Kidney (tissue), 14 donors: Measurements from ENCODE around the gene SMC3. TPM values are rescaled to one million over a fixed set of nuclear protein-coding genes. Genes with fewer than 3 reads are reported as not detected.

Source experiments
- DNase-seq, 5 donors: peaks; one replicate each; pipeline ENCODE4 v3.0.0-alpha.2; 2013 to 2020
- FAIRE-seq: peaks from 2 replicates; lab custom pipeline; 2012; peaks lifted over from hg19 to GRCh38; lab: Jason Lieb, UNC
- H3K27ac ChIP-seq, 2 donors: one replicate each; pipeline ENCODE4 v1.7.0; 2013; ENCODE audit warnings: low read depth in 2 of 2, low read length in 2 of 2, inconsistent platforms in 1 of 2
- H3K27me3 ChIP-seq: one replicate; pipeline ENCODE4 v1.7.1; 2013; ENCODE audit warnings: low read length, inconsistent platforms; ENCODE audit not compliant: control insufficient read depth, insufficient read depth
- H3K36me3 ChIP-seq, 3 donors: one replicate each; pipeline versions ENCODE4 v1.7.0 to v1.7.1; 2013; ENCODE audit warnings: low read length in 3 of 3, control low read depth in 1 of 3, inconsistent platforms in 1 of 3; ENCODE audit not compliant: insufficient read depth in 3 of 3, control insufficient read depth in 2 of 3
- H3K4me1 ChIP-seq, 3 donors: one replicate each; pipeline versions ENCODE4 v1.7.0 to v1.7.1; 2013; ENCODE audit warnings: low read length in 3 of 3, inconsistent platforms in 1 of 3, low read depth in 1 of 3; ENCODE audit not compliant: control insufficient read depth in 2 of 3, insufficient read depth in 2 of 3
- H3K4me3 ChIP-seq, 3 donors: one replicate each; pipeline versions ENCODE4 v1.7.0 to v1.8.1; 2013; ENCODE audit warnings: low read length in 3 of 3, control low read depth in 1 of 3, inconsistent platforms in 1 of 3
- H3K9ac ChIP-seq, 3 donors: one replicate each; pipeline versions ENCODE4 v1.7.0 to v1.7.1; 2013; ENCODE audit warnings: low read length in 3 of 3, control low read depth in 1 of 3, inconsistent platforms in 1 of 3
- H3K9me3 ChIP-seq, 3 donors: one replicate each; pipeline versions ENCODE4 v1.7.0 to v1.7.1; 2013; ENCODE audit warnings: low read length in 3 of 3, control low read depth in 1 of 3, inconsistent platforms in 1 of 3; ENCODE audit not compliant: control insufficient read depth in 2 of 3, insufficient read depth in 1 of 3
- intact Hi-C: fragments of 100-400 bp; cut with DNase I; formaldehyde crosslinking; loops from one replicate; pipeline ENCODE4 v1.11.1; 2022
- polyA plus RNA-seq: library from polyadenylated mRNA; stranded (reverse); fragments of 350-450 nt; fragmentation: Illumina TruSeq; extraction: RNeasy Lipid Tissue Mini Kit (QIAGEN cat#74804); gene quantifications from one replicate; pipeline ENCODE4 v1.2.3, GENCODE V29; 2014; ENCODE audit warnings: low read depth, low replicate concordance; ENCODE audit not compliant: insufficient read depth
- total RNA-seq: library from RNA; stranded (reverse); fragmentation: NEBNext Ultra II Directional; extraction: Animal tissue kit (Norgen Biotek cat#: 25700); gene quantifications from one replicate; pipeline ENCODE4 v1.2.1, GENCODE V29; 2021
- TF ChIP-seq, protein P1 (sequence below): IDR thresholded peaks from 3 replicates; pipeline ENCODE4 v1.5.1; 2012; ENCODE audit warnings: mild to moderate bottlenecking, moderate library complexity, borderline replicate concordance; ENCODE audit not compliant: insufficient read depth; ENCODE audit errors: extremely low read depth
- donor health status: control.
- donor health status: control.
- donor health status: control.
- donor health status: control.
- donor health status: control.
- donor health status: DM: yes; HTN: yes; CAD: no.
- donor health status: Normal renal cell carcinoma (clear cell type).

The SMC3 gene
- total and polyA plus RNA-seq, 2 donors from 2014 or later: 13.9 to 29.6 TPM

DNA sequence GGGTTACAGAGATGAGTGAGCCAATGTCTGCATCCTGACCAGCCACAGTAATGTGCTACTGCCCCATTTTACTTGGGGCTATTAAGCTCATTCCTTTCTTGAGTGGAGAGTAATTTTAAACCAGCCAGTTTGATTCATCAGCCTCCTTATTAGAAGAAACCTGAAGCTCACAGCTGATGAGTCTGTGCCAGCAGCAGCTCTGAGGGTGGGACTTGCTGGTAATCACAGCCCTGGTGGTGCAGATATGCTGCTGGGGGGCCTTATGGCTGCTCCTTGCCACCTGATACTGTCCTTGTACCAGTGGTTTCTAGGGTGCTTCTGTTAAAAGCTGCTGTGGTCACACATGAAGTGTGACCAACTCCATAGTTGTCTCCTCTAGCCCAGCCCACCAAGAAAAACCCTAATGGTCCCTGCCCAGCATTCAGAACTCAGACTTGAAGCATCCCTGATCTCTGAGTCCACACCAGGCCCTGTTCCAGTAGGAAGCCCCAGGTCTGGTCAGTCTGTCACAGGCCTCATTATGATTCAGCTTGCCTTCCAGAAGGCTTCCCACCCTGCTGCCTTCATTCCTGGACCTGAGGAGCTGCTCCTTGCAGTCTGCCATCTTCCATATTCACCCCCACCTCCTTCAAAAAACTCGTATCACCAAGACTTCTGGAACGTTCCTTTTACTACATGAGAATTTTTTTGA, 47.7 kb downstream of the SMC3 start:
- intact Hi-C loops: no loop called here
- FAIRE-seq: no peak
- Histone ChIP-seq H3K36me3 (no peaks in the 10 kb centered on the region), H3K4me3 (no peak overlapping the region), H3K9ac (no peak overlapping the region), H3K27ac (no peak overlapping the region), H3K27me3 (no peaks in the 10 kb centered on the region), H3K9me3 (no peaks in the 10 kb centered on the region), H3K4me1 (no peaks in the 10 kb centered on the region)
- TF ChIP-seq, protein P1, sequence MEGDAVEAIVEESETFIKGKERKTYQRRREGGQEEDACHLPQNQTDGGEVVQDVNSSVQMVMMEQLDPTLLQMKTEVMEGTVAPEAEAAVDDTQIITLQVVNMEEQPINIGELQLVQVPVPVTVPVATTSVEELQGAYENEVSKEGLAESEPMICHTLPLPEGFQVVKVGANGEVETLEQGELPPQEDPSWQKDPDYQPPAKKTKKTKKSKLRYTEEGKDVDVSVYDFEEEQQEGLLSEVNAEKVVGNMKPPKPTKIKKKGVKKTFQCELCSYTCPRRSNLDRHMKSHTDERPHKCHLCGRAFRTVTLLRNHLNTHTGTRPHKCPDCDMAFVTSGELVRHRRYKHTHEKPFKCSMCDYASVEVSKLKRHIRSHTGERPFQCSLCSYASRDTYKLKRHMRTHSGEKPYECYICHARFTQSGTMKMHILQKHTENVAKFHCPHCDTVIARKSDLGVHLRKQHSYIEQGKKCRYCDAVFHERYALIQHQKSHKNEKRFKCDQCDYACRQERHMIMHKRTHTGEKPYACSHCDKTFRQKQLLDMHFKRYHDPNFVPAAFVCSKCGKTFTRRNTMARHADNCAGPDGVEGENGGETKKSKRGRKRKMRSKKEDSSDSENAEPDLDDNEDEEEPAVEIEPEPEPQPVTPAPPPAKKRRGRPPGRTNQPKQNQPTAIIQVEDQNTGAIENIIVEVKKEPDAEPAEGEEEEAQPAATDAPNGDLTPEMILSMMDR: no peak
- peak in 3 of 5 donors; percentile 61 to 74 (median 68) for DNase-seq

DNA sequence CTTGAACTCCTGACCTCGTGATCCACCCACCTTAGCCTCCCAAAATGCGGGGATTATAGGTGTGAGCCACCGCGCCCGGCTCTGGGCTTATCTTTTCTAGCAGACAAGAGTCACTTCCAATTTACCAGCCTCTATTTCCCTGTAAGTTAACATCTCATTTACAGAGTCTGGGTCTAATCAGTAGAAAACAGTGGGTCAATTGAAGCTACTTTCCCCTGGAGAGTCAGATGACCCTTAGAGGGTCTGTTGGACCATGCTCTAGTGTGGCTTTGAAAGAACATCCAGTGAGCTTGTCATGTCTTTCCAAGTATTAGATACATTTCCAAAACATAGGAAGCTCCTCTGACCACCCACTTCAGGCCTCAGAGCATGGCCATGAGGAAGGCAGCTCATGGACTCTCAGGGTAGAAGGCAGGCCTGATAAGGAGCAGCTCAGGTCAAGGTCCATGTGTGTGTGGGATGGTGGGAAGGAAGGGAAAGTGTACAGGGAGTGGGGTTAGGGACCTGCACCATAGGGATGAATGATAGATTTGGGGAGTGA, 49.1 kb downstream of the SMC3 start:
- Histone ChIP-seq H3K9me3 (no peaks in the 10 kb centered on the region), H3K27ac (no peak overlapping the region), H3K27me3 (no peaks in the 10 kb centered on the region), H3K9ac (no peak overlapping the region), H3K4me1 (no peaks in the 10 kb centered on the region), H3K4me3 (no peak overlapping the region), H3K36me3 (no peaks in the 10 kb centered on the region)
- TF ChIP-seq, protein P1: no peak
- DNase-seq (no peak), FAIRE-seq (no peak)
- intact Hi-C loops: no loop called here

DNA sequence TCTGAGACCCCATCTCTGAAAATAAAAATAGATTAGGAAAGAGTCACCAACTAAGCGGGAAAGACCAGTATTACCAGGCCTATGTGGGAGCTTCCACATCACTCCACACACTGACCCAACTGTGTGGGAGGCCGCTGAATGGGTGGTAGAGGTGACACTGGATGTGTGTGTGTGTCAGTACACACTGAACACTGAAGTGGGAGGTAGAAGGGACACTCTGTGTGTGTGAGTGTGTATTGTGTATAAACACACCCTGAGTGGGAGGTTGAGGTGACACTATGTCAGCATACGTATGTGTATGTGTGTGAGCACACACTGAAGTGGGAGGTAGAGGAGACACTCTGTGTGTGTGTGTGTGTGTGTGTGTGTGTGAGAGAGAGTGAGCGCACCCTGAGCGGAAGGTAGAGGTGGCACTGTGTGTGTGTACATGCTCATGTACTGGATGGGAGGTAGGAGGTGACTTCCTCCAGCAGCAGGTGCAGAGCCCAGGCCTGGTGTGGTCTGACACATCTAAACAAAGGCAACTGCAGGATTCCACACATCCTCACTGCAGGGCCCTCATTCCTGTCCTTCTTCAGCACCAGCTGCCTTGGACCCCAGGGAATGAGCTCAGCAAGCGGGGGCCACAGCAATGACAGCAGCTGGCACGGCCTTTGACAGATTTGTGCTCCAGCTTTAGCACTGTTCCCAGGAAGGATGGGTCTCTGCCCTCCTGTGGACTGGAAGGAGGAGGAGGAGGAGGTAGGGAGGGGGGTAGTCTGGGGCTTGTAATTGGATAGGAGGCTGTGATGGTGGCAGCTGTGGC, 50.1 kb downstream of the SMC3 start:
- FAIRE-seq (no peak), DNase-seq (peak in 3 of 5 donors; percentile 45 to 57 (median 53))
- no peaks in the 10 kb centered on the region for H3K36me3 ChIP-seq
- intact Hi-C loops: no loop called here
- no peaks in the 10 kb centered on the region for H3K9me3 ChIP-seq
- H3K4me3 ChIP-seq: no peak overlapping the region
- no peaks in the 10 kb centered on the region for H3K27me3 ChIP-seq
- H3K4me1 ChIP-seq: no peaks in the 10 kb centered on the region
- TF ChIP-seq, protein P1: no peak
- H3K27ac ChIP-seq: no peak overlapping the region
- H3K9ac ChIP-seq: no peak overlapping the region
